ENCODE data around the gene LRRC3C.

LRRC3C gene

GRCh38 chr17:39960524-39961041, 33.1 kb downstream of the LRRC3C start:
- Histone ChIP-seq H3K27ac (ENCODE audit: low read depth, low read length) (no peak overlapping the region), H3K9ac (ENCODE audit: low read length) (no peak overlapping the region), H3K36me3 (ENCODE audit: control insufficient read depth, insufficient read depth, low read length) (no peaks in the 10 kb centered on the region), H3K4me1 (ENCODE audit: control insufficient read depth, insufficient read depth, low read length) (no peaks in the 10 kb centered on the region), H3K4me3 (ENCODE audit: low read length) (no peak overlapping the region), H3K27me3 (ENCODE audit: control insufficient read depth, insufficient read depth, low read length) (no peaks in the 10 kb centered on the region)

- Histone ChIP-seq H3K27me3 (ENCODE audit: control insufficient read depth, insufficient read depth, low read length) (no peaks in the 10 kb centered on the region), H3K9ac (ENCODE audit: low read length) (no peak within 1 kb of the TSS), H3K4me1 (ENCODE audit: control insufficient read depth, insufficient read depth, low read length) (no peaks in the 10 kb centered on the region), H3K27ac (ENCODE audit: low read depth, low read length) (no peak within 1 kb of the TSS), H3K4me3 (ENCODE audit: low read length) (no peak within 1 kb of the TSS), H3K36me3 (ENCODE audit: control insufficient read depth, insufficient read depth, low read length) (no peaks in the 10 kb centered on the region)
Measured at GRCh38 chr17:39962642-39963220, 35.2 kb downstream of the LRRC3C start, which contains the start of gene GSDMA. GSDMA (plus strand) TSS chr17:39963004; CDS start chr17:39965688, 2,684 bp downstream.

DNA sequence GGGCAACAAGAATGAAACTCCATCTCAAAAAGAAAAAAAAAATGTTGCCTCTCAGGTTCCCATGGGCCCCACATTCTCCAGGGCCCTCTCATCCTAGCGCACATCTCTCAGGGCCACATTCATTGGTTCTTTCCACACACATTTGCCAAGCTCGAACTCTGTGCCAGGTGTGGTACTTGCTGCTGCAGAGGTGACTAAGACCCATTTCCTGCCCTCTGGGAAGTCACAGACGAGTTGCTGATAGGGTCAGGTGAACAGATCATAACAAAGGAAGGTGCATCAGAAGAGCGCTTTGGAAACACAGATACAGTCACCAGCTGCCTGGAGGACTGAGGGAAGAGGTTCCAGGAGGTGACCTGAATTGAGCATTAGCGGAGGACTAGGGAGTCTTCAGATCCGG, 36.3 kb downstream of the LRRC3C start:
- Histone ChIP-seq H3K4me3 (ENCODE audit: low read length) (no peak overlapping the region), H3K9ac (ENCODE audit: low read length) (no peak overlapping the region), H3K36me3 (ENCODE audit: control insufficient read depth, insufficient read depth, low read length) (no peaks in the 10 kb centered on the region), H3K4me1 (ENCODE audit: control insufficient read depth, insufficient read depth, low read length) (no peaks in the 10 kb centered on the region), H3K27me3 (ENCODE audit: control insufficient read depth, insufficient read depth, low read length) (no peaks in the 10 kb centered on the region), H3K27ac (ENCODE audit: low read depth, low read length) (no peak overlapping the region)

DNA sequence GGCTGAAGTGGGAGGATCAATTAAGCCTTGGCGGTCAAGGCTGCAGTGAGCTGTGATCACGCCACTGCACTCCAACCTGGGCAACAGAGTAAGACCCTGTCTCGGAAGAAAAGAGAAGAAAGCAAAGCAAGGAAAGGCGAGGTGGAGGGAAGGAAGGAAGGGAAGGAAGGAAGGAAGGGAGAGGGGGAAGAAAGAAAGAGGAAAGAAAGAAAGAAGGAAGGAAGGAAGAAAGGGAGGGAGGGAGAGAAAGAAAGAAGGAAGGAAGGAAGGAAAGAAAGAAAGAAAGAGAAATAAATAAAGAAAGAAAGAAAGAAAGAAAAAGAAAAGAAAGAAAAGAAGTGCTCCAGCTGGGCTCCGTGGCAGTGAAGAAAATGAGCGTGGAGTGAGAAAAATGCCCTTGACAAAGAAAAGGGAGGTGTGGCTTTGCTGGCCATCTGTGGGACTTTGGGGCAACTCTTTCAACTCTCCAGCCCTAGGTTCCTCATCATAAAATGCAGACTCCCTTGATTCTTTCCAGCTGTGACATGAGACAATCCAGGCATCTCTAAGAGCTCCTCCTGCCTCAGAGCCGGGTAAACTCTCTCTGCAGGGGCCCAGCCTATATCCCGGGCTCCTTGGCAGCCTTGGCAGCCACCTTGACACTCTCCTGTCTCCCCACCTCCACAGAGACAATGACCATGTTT, 37.6 kb downstream of the LRRC3C start:
- Histone ChIP-seq H3K36me3 (ENCODE audit: control insufficient read depth, insufficient read depth, low read length) (no peaks in the 10 kb centered on the region), H3K4me3 (ENCODE audit: low read length) (no peak overlapping the region), H3K27ac (ENCODE audit: low read depth, low read length) (no peak overlapping the region), H3K27me3 (ENCODE audit: control insufficient read depth, insufficient read depth, low read length) (no peaks in the 10 kb centered on the region), H3K9ac (ENCODE audit: low read length) (no peak overlapping the region), H3K4me1 (ENCODE audit: control insufficient read depth, insufficient read depth, low read length) (no peaks in the 10 kb centered on the region)

- Histone ChIP-seq H3K9ac (ENCODE audit: low read length) (no peak overlapping the region), H3K27ac (ENCODE audit: low read depth, low read length) (no peak overlapping the region), H3K36me3 (ENCODE audit: control insufficient read depth, insufficient read depth, low read length) (no peaks in the 10 kb centered on the region), H3K27me3 (ENCODE audit: control insufficient read depth, insufficient read depth, low read length) (no peaks in the 10 kb centered on the region), H3K4me1 (ENCODE audit: control insufficient read depth, insufficient read depth, low read length) (no peaks in the 10 kb centered on the region), H3K4me3 (ENCODE audit: low read length) (no peak overlapping the region)
Measured at GRCh38 chr17:39966771-39967170, 39.2 kb downstream of the LRRC3C start.

GRCh38 chr17:39968761-39969160, 41.2 kb downstream of the LRRC3C start:
- Histone ChIP-seq H3K27ac (ENCODE audit: low read depth, low read length) (no peak overlapping the region), H3K4me3 (ENCODE audit: low read length) (no peak overlapping the region), H3K9ac (ENCODE audit: low read length) (no peak overlapping the region), H3K36me3 (ENCODE audit: control insufficient read depth, insufficient read depth, low read length) (no peaks in the 10 kb centered on the region), H3K27me3 (ENCODE audit: control insufficient read depth, insufficient read depth, low read length) (no peaks in the 10 kb centered on the region), H3K4me1 (ENCODE audit: control insufficient read depth, insufficient read depth, low read length) (no peaks in the 10 kb centered on the region)

DNA sequence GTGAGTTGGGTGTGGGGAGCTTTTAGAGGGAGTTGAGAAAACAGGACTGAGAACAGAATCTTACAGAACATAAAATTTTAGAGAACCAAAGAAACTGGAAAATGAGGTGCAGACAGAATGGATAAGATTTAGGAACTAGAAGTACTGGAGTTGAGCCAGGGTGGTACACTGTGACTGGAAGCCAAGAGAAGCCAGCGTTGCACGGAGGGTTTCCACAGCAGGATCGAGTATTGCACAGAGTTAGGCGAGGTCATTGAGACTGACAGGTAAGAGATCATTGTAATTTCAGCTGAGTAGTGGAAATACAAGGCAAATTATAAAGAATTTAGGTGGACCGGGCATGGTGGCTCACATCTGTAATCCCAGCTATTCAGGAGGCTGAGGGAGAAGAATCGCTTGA, 41.8 kb downstream of the LRRC3C start:
- no peak overlapping the region for H3K4me3 ChIP-seq (ENCODE audit: low read length)
- H3K36me3 ChIP-seq (ENCODE audit: control insufficient read depth, insufficient read depth, low read length), result no peaks in the 10 kb centered on the region
- no peak overlapping the region for H3K9ac ChIP-seq (ENCODE audit: low read length)
- H3K4me1 ChIP-seq (ENCODE audit: control insufficient read depth, insufficient read depth, low read length), result no peaks in the 10 kb centered on the region
- H3K27me3 ChIP-seq (ENCODE audit: control insufficient read depth, insufficient read depth, low read length), result no peaks in the 10 kb centered on the region
- no peak overlapping the region for H3K27ac ChIP-seq (ENCODE audit: low read depth, low read length)

GRCh38 chr17:39970157-39970692, 42.7 kb downstream of the LRRC3C start:
- H3K36me3 ChIP-seq (ENCODE audit: control insufficient read depth, insufficient read depth, low read length), result no peaks in the 10 kb centered on the region
- H3K27ac ChIP-seq (ENCODE audit: low read depth, low read length), result no peak overlapping the region
- no peak overlapping the region for H3K9ac ChIP-seq (ENCODE audit: low read length)
- H3K4me1 ChIP-seq (ENCODE audit: control insufficient read depth, insufficient read depth, low read length), result no peaks in the 10 kb centered on the region
- no peaks in the 10 kb centered on the region for H3K27me3 ChIP-seq (ENCODE audit: control insufficient read depth, insufficient read depth, low read length)
- no peak overlapping the region for H3K4me3 ChIP-seq (ENCODE audit: low read length)

DNA sequence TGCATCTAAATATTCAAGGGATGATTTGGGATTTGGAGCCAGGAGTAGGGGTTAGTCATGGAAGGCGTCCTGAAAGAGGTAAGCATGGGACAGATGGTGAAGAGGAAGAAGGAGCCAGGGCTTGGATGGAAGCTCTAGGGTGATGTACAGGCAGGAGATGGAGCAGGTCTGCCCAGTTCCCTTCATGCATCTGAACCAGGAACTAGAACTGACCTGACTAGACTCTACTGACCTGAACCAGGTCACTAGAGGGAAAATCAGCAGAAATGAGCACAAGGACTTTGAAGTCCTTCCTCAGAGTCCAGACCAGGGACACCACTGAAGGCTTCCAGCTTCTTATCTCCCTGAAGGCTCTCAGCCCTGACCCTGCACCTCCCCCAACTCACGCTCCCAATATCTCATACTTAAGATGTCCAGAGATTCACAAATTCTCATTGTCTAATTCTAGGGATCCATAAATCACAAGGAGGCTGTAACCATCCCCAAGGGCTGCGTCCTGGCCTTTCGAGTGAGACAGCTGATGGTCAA, 43.6 kb downstream of the LRRC3C start:
- H3K9ac ChIP-seq (ENCODE audit: low read length), result no peak overlapping the region
- no peaks in the 10 kb centered on the region for H3K27me3 ChIP-seq (ENCODE audit: control insufficient read depth, insufficient read depth, low read length)
- H3K4me3 ChIP-seq (ENCODE audit: low read length), result no peak overlapping the region
- H3K4me1 ChIP-seq (ENCODE audit: control insufficient read depth, insufficient read depth, low read length), result no peaks in the 10 kb centered on the region
- H3K27ac ChIP-seq (ENCODE audit: low read depth, low read length), result no peak overlapping the region
- H3K36me3 ChIP-seq (ENCODE audit: control insufficient read depth, insufficient read depth, low read length), result no peaks in the 10 kb centered on the region

- no peak overlapping the region for H3K9ac ChIP-seq (ENCODE audit: low read length)
- no peaks in the 10 kb centered on the region for H3K36me3 ChIP-seq (ENCODE audit: control insufficient read depth, insufficient read depth, low read length)
- no peaks in the 10 kb centered on the region for H3K4me1 ChIP-seq (ENCODE audit: control insufficient read depth, insufficient read depth, low read length)
- H3K27me3 ChIP-seq (ENCODE audit: control insufficient read depth, insufficient read depth, low read length), result no peaks in the 10 kb centered on the region
- no peak overlapping the region for H3K27ac ChIP-seq (ENCODE audit: low read depth, low read length)
- H3K4me3 ChIP-seq (ENCODE audit: low read length), result no peak overlapping the region
Measured at GRCh38 chr17:39972271-39972670, 44.7 kb downstream of the LRRC3C start.

DNA sequence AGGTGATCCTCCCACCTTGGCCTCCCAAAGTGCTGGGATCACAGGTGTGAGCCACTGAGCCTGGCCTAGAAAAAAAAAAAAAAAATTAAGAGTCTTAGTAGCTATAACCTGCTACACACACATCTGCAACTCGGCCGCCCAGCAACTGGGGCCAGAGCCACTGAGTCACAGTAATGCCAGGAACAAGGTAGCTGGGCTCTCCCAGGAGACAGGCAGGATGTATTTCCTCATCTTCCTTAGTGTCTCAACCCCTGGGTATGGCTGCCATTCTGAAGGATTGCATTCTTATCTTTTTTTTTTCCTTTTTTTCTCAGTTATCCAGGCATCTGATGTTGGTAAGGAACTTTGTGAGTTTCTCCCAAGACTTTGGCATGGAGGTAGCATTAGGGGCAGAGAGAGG, 46.0 kb downstream of the LRRC3C start:
- H3K27ac ChIP-seq (ENCODE audit: low read depth, low read length), result no peak overlapping the region
- no peaks in the 10 kb centered on the region for H3K36me3 ChIP-seq (ENCODE audit: control insufficient read depth, insufficient read depth, low read length)
- H3K4me3 ChIP-seq (ENCODE audit: low read length), result no peak overlapping the region
- H3K27me3 ChIP-seq (ENCODE audit: control insufficient read depth, insufficient read depth, low read length), result no peaks in the 10 kb centered on the region
- no peak overlapping the region for H3K9ac ChIP-seq (ENCODE audit: low read length)
- no peaks in the 10 kb centered on the region for H3K4me1 ChIP-seq (ENCODE audit: control insufficient read depth, insufficient read depth, low read length)

- Histone ChIP-seq H3K9ac (ENCODE audit: low read length) (no peak overlapping the region), H3K4me3 (ENCODE audit: low read length) (no peak overlapping the region), H3K36me3 (ENCODE audit: control insufficient read depth, insufficient read depth, low read length) (no peaks in the 10 kb centered on the region), H3K4me1 (ENCODE audit: control insufficient read depth, insufficient read depth, low read length) (no peaks in the 10 kb centered on the region), H3K27ac (ENCODE audit: low read depth, low read length) (no peak overlapping the region), H3K27me3 (ENCODE audit: control insufficient read depth, insufficient read depth, low read length) (no peaks in the 10 kb centered on the region)
Measured at GRCh38 chr17:39974433-39974832, 46.9 kb downstream of the LRRC3C start.

All from rectal smooth muscle tissue (tissue), 1 donor.